ENCODE data around the gene ZNF180.
A peak's percentile ranks its signal among the peaks of the same experiment; 100 is the strongest.
"Not testable (repeated sequence)": the region's sequence is repeated elsewhere in the genome, so short reads cannot be mapped to it uniquely, and the experiment has no call there.

The ZNF180 gene

GRCh38 chr19:44499962-44500949, at the start of gene ZNF180:
Gene ZNF180 (minus strand): TSS chr19:44500522. CDS start chr19:44497334, 3,188 bp downstream.
- DNase-seq: peak; percentile 90 to 99 (median 96)
- intact Hi-C loops (cut with DNase I): loop anchor here (2.0 to 10.0 kb wide), 2 partner anchors 145 to 195 kb away; partner anchors contain the start of genes ZNF112 and ZNF235

GRCh38 chr19:44549507-44549906, 49.2 kb upstream of the ZNF180 start:
- DNase-seq: no peak
- intact Hi-C loops (cut with DNase I): no loop called here

GRCh38 chr19:44548736-44549135, 48.4 kb upstream of the ZNF180 start:
- no peak for DNase-seq
- intact Hi-C loops (cut with DNase I): no loop called here

GRCh38 chr19:44544031-44544430, 43.7 kb upstream of the ZNF180 start:
- intact Hi-C loops (cut with DNase I): no loop called here
- no peak for DNase-seq

- peak in 1 of 10 donors; percentile 50 for DNase-seq
- intact Hi-C loops (cut with DNase I): no loop called here
Measured at GRCh38 chr19:44542671-44543070, 42.3 kb upstream of the ZNF180 start.

- intact Hi-C loops (cut with DNase I): no loop called here
- no peak for DNase-seq
Measured at GRCh38 chr19:44540736-44541135, 40.4 kb upstream of the ZNF180 start.

GRCh38 chr19:44539991-44540390, 39.7 kb upstream of the ZNF180 start:
- intact Hi-C loops (cut with DNase I): no loop called here
- no peak for DNase-seq

- no peak for DNase-seq
- intact Hi-C loops (cut with DNase I): no loop called here
Measured at GRCh38 chr19:44539236-44539826, 39.0 kb upstream of the ZNF180 start.

GRCh38 chr19:44535361-44535760, 35.0 kb upstream of the ZNF180 start:
- DNase-seq; intact Hi-C loops (cut with DNase I): not testable (repeated sequence)

- intact Hi-C loops (cut with DNase I): no loop called here
- no peak for DNase-seq
Measured at GRCh38 chr19:44532819-44533218, 32.5 kb upstream of the ZNF180 start.

GRCh38 chr19:44530777-44531176, 30.5 kb upstream of the ZNF180 start:
- intact Hi-C loops (cut with DNase I): no loop called here
- DNase-seq: no peak

GRCh38 chr19:44529536-44529935, 29.2 kb upstream of the ZNF180 start, which contains the start of gene CEACAM20:
Gene CEACAM20 (minus strand): TSS chr19:44529675. CDS start chr19:44529509, 166 bp downstream.
- no peak for DNase-seq
- intact Hi-C loops (cut with DNase I): no loop called here

GRCh38 chr19:44527554-44527953, 27.2 kb upstream of the ZNF180 start:
- DNase-seq: no peak
- intact Hi-C loops (cut with DNase I): no loop called here

- DNase-seq: no peak
- intact Hi-C loops (cut with DNase I): no loop called here
Measured at GRCh38 chr19:44525721-44526430, 25.6 kb upstream of the ZNF180 start.

- intact Hi-C loops (cut with DNase I): no loop called here
- no peak for DNase-seq
Measured at GRCh38 chr19:44521370-44521769, 21.0 kb upstream of the ZNF180 start.

GRCh38 chr19:44517146-44517545, 16.8 kb upstream of the ZNF180 start:
- intact Hi-C loops (cut with DNase I): no loop called here
- DNase-seq: no peak

GRCh38 chr19:44515907-44516306, 15.6 kb upstream of the ZNF180 start:
- no peak for DNase-seq
- intact Hi-C loops (cut with DNase I): no loop called here

- intact Hi-C loops (cut with DNase I): no loop called here
- DNase-seq: no peak
Measured at GRCh38 chr19:44515031-44515430, 14.7 kb upstream of the ZNF180 start.

- no peak for DNase-seq
- intact Hi-C loops (cut with DNase I): no loop called here
Measured at GRCh38 chr19:44512326-44513298, 12.3 kb upstream of the ZNF180 start.

GRCh38 chr19:44509478-44509877, 9.2 kb upstream of the ZNF180 start:
- DNase-seq: no peak
- intact Hi-C loops (cut with DNase I): loop anchor here (10.0 kb wide), 1 partner anchor 155 kb away; the partner anchor contains the start of gene ZNF112
